Measurements from ENCODE around the gene CDKN1B. TPM values are rescaled to one million over a fixed set of nuclear protein-coding genes. Genes with fewer than 3 reads are reported as not detected.

CDKN1B gene
- total RNA-seq, 1 donor from 2014 or later = 57.7 TPM

GRCh38 chr12:12701457-12701856, 15.7 kb upstream of the CDKN1B start:
- intact Hi-C loops (cut with DNase I) = no loop called here
- TF ChIP-seq CTCF (IDR thresholded peaks at IDR 0.05) = no peak
- DNase-seq = no peak
- no peak overlapping the region for H3K4me3 ChIP-seq
- no peak overlapping the region for H3K27ac ChIP-seq
- no peaks in the 10 kb centered on the region for H3K9me3 ChIP-seq
- H3K27me3 ChIP-seq (ENCODE audit: low read depth) = no peaks in the 10 kb centered on the region
- H3K4me1 ChIP-seq = peaks cover 19% of the 10 kb centered on the region
- no peaks in the 10 kb centered on the region for H3K36me3 ChIP-seq
- no peak for ATAC-seq

- Histone ChIP-seq H3K4me1 (peaks cover 19% of the 10 kb centered on the region), H3K36me3 (no peaks in the 10 kb centered on the region), H3K4me3 (no peak overlapping the region), H3K27ac (peak overlapping the region; percentile 8), H3K9me3 (no peaks in the 10 kb centered on the region), H3K27me3 (ENCODE audit: low read depth) (no peaks in the 10 kb centered on the region)
- intact Hi-C loops (cut with DNase I) = no loop called here
- peak; percentile 96 to 98 for ATAC-seq
- TF ChIP-seq CTCF (IDR thresholded peaks at IDR 0.05) = peak; percentile 83
- no peak for DNase-seq
These were observed 12.5 kb upstream of the CDKN1B start for GRCh38 chr12:12704593-12705230.

- H3K9me3 ChIP-seq = no peaks in the 10 kb centered on the region
- intact Hi-C loops (cut with DNase I) = no loop called here
- no peak for DNase-seq
These were observed 11.2 kb upstream of the CDKN1B start for GRCh38 chr12:12705838-12706520.

GRCh38 chr12:12713932-12714275, 3.3 kb upstream of the CDKN1B start:
- intact Hi-C loops (cut with DNase I) = no loop called here
- H3K27ac ChIP-seq = peak overlapping the region; percentile 99
- TF ChIP-seq CTCF (IDR thresholded peaks at IDR 0.05) = no peak
- ATAC-seq = no peak
- peak overlapping the region; percentile 91 for H3K4me3 ChIP-seq
- H3K36me3 ChIP-seq = peaks cover 1% of the 10 kb centered on the region
- H3K4me1 ChIP-seq = peaks cover 28% of the 10 kb centered on the region
- H3K27me3 ChIP-seq (ENCODE audit: low read depth) = no peaks in the 10 kb centered on the region
- no peak for DNase-seq
- H3K9me3 ChIP-seq = no peaks in the 10 kb centered on the region

More at GRCh38 chr12:12705838-12706520, 11.2 kb upstream of the CDKN1B start:
- peak; percentile 42 to 52 for ATAC-seq
- TF ChIP-seq CTCF (IDR thresholded peaks at IDR 0.05) = no peak
- Histone ChIP-seq H3K27ac (no peak overlapping the region), H3K27me3 (ENCODE audit: low read depth) (no peaks in the 10 kb centered on the region), H3K4me3 (no peak overlapping the region), H3K4me1 (peaks cover 15% of the 10 kb centered on the region), H3K36me3 (no peaks in the 10 kb centered on the region)

- DNase-seq (peak; percentile 60), ATAC-seq (peak in 1 of 2 donors; percentile 6)
- Histone ChIP-seq H3K4me1 (peaks cover 30% of the 10 kb centered on the region), H3K27ac (peak overlapping the region; percentile 99), H3K9me3 (no peaks in the 10 kb centered on the region), H3K27me3 (ENCODE audit: low read depth) (no peaks in the 10 kb centered on the region), H3K4me3 (peak overlapping the region; percentile 91), H3K36me3 (peaks cover 7% of the 10 kb centered on the region)
- peak; percentile 30 for TF ChIP-seq CTCF (IDR thresholded peaks at IDR 0.05)
- intact Hi-C loops (cut with DNase I) = no loop called here
These were observed 2.7 kb upstream of the CDKN1B start for GRCh38 chr12:12714276-12715021.

Data from lower lobe of right lung (tissue), 2 donors.